HG03280 (cell line): ENCODE data around the gene WSB1.
"Not testable (repeated sequence)": the region's sequence is repeated elsewhere in the genome, so short reads cannot be mapped to it uniquely, and the experiment has no call there.

Source experiments
- ATAC-seq: cut with Tn5 transposase; IDR thresholded peaks from one replicate; pipeline ENCODE4 v1.9.1; 2021; ENCODE audit warnings: mild to moderate bottlenecking, moderate library complexity; ENCODE audit not compliant: unreplicated experiment

WSB1 gene

DNA sequence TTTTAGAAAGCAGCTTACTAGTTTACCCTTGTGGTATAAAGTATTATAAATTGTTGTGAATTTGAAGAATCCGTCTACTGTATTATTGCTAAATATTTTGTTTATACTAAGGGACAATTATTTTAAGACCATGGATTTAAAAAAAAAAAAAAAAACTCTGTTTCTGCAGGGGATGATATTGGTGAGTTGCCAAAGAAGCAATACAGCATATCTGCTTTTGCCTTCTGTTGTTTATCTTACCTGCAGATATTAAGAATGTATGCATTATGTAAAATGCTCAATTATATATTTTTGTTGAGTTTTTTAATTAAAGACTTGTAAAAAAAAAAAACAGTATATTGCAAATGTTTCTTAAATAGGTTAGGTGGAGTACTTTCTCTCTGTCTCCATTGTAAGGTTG lies 19.4 kb downstream of the WSB1 start:
- ATAC-seq, result no peak

DNA sequence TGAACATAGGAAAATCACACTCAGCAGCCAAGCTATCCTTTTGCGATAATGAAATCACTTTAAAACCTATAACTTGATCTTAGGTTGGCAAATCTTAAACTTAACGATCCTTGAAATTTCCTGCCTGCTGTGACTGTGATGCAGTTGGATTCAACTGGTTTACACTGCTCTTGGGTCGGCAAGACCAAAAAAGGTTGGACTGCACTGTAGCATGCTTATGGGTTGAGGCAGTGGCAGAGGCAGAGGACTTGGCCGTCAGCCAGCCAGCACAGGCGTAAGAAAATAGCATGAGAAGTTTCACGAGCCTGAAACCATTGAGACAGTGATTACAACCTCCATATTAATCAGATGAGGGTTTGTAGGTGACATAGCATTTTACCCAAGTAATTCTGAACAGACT lies 21.4 kb downstream of the WSB1 start:
- ATAC-seq, result no peak

DNA sequence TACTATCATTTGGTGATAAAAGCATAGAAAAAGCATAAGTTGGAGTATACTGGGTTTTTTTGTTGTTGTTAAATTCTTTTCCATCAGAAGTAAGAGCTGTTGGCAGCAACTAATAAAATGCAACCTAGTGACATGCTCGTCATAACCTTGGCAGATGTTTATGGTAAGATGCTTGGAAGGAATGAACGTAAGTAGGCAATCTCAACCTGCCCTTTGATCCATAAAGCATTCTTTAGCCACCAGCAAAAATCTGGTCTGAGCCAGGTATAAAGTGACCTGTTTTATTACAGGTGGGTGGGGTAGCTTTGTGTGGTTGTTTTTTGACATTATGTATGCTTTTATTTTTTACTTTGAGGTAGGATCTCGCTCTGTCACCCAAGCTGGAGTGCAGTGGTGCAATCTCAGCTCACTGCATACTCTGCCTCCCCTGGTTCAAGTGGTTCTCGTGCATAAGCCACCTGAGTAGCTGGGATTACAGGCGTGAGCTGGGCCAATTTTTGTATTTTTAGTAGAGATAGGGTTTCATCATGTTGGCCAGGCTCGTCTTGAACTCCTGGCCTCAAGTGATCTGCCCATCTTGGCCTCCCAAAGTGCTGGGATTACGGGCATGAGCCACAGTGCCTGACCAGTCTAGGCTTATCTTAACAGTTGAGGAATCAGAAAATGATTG lies 22.0 kb downstream of the WSB1 start:
- no peak for ATAC-seq

DNA sequence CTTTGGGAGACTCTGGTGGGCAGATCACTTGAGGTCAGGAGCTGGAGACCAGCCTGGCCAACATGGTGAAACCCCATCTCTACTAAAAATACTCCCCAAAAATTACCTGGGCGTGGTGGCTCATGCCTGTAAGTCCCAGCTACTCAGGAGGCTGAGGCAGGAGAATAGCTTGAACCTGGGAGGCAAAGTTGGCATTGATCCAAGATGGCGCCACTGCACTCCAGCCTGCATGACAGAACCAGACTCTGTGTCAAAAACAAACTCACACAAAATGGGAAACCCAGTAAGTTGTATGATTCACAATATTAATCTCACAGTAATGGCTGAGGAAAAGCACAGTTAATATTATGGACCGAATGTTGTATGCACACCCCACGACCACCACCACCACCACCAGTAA lies 24.3 kb downstream of the WSB1 start:
- no peak for ATAC-seq

DNA sequence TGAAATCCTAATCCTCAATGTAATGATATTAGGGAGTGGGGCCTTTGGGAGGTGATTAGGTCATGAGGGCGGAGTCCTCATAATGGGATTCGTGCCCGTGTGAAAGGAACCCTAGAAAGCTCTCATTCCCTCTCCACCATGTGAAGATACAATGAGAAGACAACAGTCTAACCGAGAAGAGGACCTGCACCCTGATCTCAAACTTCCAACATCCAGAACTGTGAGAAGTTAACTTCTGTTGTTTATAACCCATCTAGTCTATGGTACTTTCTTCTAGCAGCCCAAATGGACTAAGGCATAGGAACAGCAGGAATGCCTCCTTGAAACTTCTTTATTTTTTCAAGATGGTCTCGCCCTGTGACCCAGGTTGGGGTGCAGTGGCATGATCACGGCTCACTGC lies 24.7 kb downstream of the WSB1 start:
- ATAC-seq, result no peak

DNA sequence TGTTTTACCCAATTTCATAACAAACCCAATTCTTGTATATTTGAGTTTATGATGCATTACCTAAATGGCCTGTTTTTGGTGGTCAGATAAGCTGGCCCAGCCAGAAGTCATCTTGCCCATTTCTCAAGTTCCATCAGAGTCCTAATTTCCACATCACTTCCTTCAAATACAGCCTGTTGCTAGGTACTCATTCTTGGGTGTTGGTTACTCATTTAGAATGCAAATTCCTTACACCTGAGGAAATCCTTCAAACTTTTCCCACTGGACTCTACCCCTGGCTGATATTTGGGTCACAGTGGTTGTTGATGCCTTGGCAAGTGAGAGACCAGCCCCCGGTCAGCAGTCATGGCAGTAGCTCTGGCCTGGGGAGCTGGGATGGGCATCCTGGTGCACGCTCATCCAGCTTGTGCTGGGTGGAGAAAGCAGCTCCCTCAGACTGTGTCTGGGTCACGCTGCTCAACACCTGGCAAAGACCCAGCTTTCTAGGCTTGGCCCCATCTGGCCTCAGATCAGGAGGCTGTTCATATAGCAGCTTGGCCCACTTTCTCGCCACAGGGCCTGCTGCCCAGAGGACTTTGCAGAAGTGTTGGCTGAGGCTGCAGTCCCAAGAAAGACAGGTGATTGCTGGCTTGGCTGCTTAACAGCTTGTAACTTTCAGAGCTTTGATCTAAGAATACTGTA lies 25.8 kb downstream of the WSB1 start:
- no peak for ATAC-seq

DNA sequence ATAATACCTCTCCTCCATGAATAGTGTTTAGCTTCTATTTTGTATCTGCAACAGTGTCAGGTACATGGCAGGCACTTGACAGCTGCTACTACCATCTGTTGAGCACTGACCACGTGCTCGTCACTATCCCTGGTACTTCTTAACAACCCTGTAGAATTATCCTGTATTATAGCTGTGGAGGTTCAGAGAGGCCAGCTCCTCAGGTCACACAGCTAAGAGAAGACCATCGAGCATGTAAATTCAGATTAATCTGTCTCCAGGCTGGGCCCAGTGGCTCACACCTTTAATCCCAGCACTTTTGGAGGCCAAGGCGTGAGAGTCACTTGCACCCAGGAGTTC lies 26.3 kb downstream of the WSB1 start:
- no peak for ATAC-seq

DNA sequence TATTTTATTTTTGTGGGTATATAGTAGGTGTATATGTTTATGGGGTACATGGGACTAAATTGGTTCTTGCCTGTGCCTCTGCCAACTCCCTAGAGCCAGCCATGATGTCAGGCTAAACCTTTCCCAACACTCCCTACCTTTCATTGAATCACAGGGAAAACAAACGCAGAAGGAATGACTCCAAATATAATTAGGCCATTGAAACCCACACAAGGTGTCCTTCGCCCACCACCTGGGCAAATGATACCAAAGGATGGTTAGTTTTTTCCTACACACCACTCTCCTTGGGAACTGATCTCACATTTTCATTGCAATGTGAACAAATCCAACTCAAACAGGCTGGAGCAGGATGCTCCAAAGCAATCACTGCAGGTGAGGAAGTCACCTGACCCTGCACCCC lies 27.5 kb downstream of the WSB1 start:
- ATAC-seq, result no peak

DNA sequence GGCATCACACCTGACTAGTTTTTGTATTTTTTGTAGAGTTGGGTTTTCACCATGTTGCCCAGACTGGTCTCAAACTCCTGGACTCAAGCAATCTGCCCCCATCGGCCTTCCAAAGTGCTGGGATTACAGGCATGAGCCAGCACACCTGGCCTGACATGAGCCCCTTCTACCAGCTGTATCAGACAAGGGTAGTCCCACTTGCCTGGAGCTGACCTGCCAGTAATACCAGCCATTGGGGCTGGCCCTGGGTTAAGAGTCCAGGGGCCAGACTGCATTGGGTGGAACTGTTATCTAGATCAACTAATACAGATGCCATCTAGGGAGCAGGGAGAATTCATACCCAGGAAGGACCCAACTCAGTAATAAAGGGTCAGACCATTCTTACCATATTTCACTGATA lies 28.1 kb downstream of the WSB1 start:
- no peak for ATAC-seq

DNA sequence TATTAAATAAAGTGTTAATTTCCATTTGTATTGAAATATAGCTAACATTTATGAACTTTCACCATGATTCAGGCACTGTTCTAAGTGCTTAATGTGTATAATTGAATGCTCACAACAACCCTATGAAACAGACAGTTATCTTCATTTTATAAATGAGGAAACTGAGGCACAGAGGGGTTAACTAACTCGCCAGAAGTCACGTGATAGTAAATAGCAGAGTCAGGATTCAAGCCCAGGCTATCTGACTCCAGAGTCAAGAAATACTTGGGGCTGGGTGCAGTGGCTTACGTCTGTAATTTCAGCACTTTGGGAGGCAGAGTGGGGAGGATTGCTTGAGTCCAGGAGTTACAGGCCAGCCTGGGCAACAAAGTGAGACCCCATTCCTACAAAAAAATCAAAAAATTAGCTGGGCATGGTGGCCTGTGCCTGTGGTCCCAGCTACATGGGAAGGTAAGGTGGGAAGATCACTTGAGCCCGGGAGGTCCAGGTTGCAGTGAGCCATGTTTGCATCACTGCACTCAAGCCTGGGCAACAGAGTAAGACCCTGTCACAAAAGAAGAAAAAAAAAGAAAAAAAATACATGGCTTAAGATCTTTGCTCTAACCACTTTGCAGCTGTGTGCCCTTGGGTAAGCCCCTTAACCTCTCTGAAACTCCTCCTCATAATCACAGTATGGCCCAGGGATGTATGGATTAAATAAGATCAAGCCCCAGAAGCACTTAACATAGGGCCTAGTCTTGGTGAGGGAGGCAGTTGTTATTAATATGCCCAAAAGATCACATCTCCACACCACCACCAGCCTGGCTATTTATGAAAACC lies 29.0 kb downstream of the WSB1 start:
- ATAC-seq, result no peak

DNA sequence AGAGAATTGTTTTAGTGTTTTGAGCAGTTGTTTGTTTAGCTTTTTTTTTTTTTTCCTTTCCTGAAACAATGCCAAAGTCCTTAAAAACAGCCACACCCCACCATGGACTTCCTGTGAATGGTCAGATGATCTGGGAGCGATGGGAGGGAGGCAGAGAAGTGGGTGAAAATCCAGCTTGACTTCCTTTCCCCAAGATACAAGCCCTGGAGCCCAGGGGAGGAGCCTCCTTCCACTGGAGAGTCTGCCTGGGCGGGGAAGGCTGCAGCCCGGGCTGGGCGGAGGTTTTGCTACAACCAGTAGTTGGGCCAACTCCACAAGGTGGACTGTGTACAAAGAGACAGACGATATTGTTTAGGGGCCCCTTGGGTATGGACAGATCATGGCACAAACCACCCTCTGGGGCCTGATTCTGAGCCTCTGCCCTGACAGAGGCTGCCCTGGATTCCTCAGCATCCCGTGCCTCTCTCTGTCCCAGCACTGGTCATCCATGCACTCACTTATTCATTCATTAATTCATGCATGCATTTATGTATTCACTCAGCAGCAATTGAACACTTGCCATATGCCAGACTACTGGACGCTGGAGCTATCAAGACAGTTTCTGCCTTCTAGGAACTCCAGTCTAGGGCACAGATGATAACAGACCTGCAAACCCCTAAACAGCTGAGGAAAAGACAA lies 29.8 kb downstream of the WSB1 start:
- ATAC-seq, result no peak

DNA sequence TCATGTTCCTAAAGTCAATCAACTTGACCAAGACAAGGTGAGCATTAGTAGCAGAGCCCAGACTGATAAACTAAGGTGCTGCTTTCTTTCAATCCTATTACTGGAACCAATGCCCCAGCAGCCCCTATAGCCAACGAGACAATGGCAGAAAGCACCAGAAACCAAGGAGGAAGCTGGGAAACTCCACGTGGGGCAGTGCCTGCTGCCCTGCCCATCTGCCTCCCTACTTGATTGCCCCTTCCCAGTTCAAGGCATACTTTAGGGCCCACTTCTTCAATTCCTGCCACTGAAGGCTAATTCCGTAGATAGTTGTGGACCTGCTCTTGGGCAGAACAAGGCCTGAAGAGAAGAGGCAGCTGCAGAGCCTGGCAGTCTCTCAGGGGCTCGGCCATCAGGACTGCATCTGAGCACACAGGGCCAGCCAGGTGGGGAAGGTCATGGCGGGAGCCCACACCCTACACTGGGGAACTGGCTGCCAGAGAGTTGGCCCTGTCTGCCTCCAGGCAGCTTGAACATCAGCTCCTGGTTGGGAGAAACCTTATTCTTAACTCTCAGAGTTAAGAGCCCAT lies 30.9 kb downstream of the WSB1 start:
- ATAC-seq, result no peak

DNA sequence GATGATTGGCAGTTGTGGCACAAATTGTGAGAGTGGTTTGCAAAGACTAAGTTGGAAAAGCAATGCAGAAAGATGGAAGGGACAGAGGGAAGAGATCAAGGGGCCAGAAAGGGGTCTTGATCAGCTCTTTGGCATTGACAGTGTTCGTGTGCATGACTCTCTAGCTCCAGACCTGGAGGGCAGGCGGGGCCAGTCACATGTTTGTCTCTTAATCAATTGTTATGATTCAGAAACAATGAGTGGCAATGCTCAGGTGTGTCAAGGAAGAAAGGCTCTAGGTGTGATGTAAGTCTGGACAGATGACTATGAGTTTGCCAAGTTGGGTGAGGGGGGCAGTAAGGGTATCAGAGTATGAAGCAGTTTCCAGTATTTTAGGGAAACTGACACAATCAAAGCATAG lies 32.1 kb downstream of the WSB1 start:
- no peak for ATAC-seq

DNA sequence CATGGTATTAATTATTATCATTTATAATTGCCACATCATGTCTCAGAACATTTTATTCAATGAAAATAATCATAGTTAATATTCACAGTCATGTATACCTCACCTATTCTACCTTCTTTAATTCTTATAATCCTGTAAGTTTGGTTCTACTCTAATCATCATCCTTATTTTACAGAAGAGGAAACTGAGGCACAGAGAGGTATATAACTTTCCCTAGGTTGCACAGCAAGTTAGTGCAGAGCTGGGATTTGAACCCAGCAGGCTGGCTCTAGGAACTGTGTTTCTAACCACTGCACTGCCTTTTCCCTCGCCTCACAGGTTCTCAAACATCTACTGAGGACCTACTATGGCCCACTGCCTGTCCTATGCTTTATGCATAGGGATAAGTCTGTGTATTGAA lies 32.7 kb downstream of the WSB1 start:
- ATAC-seq, result no peak

DNA sequence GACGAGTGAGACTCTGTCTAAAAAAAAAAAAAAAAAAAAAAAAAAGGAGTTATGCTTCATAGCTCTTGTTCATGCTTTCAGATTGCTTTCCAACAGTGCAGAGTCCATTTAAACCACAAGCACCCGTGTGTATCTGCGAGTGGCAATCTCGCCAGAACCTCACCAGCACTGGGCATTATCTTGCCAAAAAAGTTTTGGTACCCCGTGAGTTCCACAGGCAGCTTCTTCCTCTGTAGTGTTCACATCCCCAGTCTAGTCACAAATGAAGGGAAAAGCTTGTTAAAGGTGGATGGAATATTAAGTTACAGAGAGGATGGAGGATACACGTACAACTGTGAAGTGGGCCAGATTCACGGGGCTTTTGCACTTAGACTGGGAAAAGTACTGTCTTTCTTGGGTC lies 33.5 kb downstream of the WSB1 start:
- no peak for ATAC-seq

DNA sequence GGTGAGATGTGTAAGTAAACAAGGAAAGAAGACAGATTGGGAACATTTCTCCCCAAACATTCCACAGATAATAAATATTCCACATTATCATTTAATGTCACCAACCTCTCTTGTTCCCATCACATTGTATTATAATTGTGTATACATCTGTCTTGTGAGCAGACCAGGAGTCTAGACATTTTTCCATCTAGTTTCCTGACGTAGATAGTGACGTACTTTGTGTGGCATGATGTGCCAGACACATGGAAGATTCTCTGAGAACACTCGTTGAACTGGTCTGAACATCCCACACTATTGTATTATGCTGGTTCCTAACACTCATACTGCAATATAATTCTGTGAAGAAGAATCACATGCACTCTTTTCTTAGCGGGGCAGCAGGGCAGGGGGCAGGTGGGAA lies 34.0 kb downstream of the WSB1 start:
- ATAC-seq, result no peak

DNA sequence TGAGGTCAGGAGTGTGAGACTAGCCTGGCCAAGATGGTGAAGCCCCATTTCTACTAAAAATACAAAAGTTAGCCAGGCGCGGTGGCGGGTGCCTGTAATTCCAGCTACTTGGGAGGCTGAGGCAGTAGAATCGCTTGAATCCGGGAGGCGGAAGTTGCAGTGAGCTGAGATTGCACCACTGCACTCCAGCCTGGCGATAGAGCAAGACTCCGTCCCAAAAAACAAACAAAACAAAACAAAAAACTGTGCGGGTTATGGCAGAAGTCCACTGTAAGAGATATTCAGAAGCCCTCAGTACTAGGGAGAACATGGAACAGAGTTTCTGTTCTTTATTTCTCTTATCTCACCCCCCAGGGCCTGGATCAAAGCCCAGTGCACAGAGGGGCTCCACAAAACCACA lies 34.8 kb downstream of the WSB1 start:
- not testable (repeated sequence) for ATAC-seq

DNA sequence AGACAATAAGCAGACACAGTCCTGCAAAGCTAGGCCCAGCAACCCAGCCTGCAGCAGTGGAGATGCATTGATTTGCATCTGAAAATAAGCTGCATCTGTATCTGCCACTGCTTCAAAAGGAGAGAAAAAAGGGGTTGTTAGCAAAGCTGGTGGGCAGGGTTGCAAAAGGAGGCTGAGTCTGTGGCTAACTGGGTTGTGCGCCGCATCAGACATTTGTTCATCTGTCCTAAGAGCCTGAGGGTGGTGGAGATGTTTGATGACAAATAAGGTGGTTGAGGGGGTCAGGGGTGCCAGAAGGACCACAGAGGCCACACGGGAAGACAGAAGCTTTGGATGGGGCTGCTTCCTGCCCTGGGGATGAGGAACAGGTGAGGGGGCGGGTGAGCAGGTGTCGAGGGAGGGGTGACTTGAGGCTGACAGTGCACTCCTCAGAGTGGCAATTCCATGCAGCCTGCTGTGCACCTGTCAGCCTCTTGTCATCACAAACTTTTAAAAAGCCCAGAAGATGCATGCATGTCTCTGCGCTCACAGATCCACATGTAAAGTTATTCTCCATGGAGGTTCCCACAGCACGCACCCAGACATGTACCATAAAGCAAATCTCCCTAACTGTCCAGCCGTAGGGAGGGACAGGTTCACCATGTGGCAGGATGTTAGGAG lies 35.4 kb downstream of the WSB1 start:
- no peak for ATAC-seq

DNA sequence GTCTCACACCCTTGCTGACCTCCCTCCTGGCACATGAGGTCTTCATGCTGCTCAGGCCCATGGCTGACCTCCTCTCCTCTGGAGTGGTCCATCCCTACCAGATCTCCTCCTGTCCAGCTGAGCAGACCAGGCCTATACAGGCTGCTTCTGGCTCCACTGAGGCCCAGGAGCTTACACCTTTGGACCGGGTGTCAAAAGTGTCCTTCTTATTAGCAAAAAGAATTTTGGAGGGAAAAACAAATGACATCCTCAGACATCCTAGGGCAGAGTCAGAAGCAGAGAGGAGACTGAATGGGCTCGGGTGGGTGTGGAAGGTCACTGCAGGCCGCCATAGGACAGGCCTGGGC lies 38.1 kb downstream of the WSB1 start:
- no peak for ATAC-seq

DNA sequence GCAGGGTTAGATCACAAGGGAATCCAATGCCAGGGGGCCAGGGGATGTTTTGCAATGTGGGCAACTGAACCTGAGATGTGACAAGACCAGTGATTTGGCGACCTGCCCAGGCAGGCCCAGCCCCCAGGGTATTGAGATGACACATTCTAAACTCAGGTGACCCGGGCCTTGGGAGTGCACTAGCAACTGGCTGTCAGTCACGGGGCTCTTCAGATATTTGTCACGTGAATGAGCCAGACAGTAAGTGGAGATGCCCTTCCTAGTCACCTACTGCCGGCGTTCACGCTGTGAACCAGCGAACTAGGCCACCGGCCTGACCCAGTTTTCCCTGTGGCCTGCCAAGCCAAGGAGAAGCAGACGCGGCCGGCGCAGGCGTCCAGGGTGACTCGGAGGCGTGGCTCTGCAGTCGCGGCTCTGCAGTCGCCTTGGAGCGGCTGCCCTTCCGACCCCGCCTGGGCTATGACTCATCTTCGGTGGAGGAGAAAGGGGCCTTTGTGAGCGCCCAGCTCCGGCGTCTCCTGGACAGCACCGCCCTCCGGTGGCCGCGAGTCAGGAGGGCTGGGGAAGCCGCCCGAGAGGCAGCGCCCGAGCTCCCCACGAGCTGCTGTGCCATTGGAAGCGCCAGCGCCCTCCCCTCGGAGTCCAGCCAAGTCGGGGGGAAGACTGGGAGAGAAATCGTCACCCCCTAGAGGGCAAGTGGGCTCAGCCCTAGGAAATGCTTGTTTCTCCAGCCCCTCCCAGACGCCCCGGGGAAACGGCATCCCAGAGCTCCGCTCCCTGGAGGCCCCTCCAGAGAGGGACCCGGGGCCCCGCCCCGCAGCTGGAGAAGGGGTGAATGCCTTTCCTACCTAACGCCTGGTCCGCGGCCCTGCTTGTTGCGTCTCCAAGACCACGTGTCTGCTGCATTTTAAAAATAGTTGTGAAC lies 38.8 kb downstream of the WSB1 start:
- ATAC-seq, result peak; percentile 89
